Activated naive CD8-positive, alpha-beta T cell (primary cell): Measurements from ENCODE around the gene NELFCD.
A peak's percentile ranks its signal among the peaks of the same experiment; 100 is the strongest.
"Not testable (repeated sequence)": the region's sequence is repeated elsewhere in the genome, so short reads cannot be mapped to it uniquely, and the experiment has no call there.

Experiments
- H3K27ac Mint-ChIP-seq: one replicate; pipeline ENCODE4 v1.8.0; 2021; ENCODE audit warnings: mixed read lengths
- H3K27me3 Mint-ChIP-seq: one replicate; pipeline ENCODE4 v1.8.0; 2021; ENCODE audit warnings: mixed read lengths
- H3K36me3 Mint-ChIP-seq: one replicate; pipeline ENCODE4 v1.8.0; 2021; ENCODE audit warnings: mixed read lengths
- H3K4me1 Mint-ChIP-seq: one replicate; pipeline ENCODE4 v1.8.0; 2021; ENCODE audit warnings: low read depth, mixed read lengths
- H3K4me3 Mint-ChIP-seq: one replicate; pipeline ENCODE4 v1.8.0; 2021; ENCODE audit warnings: mild to moderate bottlenecking, mixed read lengths
- H3K9me3 Mint-ChIP-seq: one replicate; pipeline ENCODE4 v1.8.0; 2021; ENCODE audit warnings: low read depth, mixed read lengths

The NELFCD gene

DNA sequence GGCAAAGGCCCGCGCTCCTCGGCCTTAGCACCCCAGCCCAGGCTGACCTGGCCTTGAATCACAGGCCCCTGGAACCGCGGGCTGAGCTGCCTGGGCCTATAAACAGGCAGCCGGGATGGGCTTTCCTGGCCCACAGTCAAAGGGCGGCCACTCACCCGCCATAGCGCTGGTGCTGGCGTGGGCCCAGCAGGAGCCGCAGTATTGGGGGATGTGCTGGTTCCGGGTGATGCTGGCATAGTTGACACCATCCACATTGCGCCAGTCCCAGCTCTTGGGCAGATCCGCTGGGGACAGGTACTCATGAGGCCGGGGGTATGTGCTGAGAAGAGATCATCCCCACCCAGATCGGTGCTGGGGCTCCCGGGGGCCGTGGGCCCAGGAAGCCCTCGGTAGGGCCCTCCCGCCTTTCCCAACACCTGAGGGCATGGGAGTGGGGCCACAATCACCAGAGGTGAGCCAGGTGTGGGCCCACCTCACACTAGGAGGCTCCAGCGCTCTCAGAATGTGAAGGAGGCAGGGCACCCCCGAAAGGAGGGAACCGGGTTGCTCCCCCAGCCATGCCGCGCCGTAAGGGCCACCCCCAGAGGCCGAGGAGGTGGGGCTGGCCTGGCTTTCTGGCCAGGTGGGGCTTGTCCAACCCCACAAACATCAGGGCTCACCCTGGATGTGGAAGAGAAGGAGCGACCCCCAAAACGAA is 25.3 kb downstream of the NELFCD start:
- peak overlapping the region; percentile 66 for H3K27ac Mint-ChIP-seq

DNA sequence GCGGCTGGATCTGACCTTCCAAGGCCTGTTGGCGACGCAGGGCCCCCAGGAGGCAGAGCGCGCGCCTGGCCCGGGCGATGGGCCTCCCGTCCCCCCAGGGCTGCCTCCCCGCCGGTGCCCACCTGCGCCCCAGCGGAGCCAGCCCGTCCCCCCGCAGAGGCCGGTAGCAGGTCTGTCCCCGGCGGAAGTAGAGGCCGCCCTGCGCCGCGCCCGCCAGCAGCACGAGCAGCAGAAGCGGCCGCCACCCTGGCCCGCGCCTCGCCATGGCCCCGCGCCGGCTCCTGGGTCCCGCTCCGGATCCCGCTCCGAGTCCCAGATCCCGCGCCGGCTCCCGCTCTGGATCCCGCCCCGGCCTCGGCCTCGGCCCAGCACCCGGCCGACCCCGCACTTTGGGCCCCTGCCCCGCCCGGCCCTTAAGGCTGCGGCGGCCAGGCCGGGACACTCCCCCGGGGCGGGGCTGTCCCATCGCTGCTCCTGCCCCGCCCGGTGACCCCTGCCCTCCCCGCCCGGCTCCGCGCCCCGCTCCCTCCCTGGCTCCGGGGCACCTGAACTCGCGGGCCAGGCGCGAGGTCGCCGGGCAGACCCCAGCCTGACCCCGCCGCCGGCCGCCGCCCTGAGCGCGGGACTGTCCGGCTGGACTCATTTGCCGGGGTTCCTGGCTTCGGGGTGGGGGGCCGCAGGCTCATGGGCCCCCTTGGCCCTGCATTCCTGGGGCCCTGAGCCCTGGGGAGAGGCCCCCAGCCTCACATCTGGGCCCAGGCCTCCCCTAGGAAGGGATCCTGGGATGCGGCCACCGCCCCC is 26.0 kb downstream of the NELFCD start, which contains the start of gene CTSZ:
Gene CTSZ, minus strand, starts transcription at position 391 of the 801 bp plus-strand sequence. Its CDS starts 126 bp downstream, at position 265.
- peak within 1 kb of the TSS; percentile 66 for H3K27ac Mint-ChIP-seq
- H3K9me3 Mint-ChIP-seq, result no peaks in the 10 kb centered on the region
- peaks cover 42% of the 10 kb centered on the region for H3K4me1 Mint-ChIP-seq
- H3K27me3 Mint-ChIP-seq, result no peaks in the 10 kb centered on the region
- no peaks in the 10 kb centered on the region for H3K36me3 Mint-ChIP-seq
- peak within 1 kb of the TSS; percentile 81 for H3K4me3 Mint-ChIP-seq

More for the DNA sequence above, 25.3 kb downstream of the NELFCD start:
- Mint-ChIP-seq H3K4me3 (peak overlapping the region; percentile 74), H3K9me3 (no peaks in the 10 kb centered on the region), H3K4me1 (peaks cover 37% of the 10 kb centered on the region), H3K36me3 (no peaks in the 10 kb centered on the region), H3K27me3 (no peaks in the 10 kb centered on the region)

DNA sequence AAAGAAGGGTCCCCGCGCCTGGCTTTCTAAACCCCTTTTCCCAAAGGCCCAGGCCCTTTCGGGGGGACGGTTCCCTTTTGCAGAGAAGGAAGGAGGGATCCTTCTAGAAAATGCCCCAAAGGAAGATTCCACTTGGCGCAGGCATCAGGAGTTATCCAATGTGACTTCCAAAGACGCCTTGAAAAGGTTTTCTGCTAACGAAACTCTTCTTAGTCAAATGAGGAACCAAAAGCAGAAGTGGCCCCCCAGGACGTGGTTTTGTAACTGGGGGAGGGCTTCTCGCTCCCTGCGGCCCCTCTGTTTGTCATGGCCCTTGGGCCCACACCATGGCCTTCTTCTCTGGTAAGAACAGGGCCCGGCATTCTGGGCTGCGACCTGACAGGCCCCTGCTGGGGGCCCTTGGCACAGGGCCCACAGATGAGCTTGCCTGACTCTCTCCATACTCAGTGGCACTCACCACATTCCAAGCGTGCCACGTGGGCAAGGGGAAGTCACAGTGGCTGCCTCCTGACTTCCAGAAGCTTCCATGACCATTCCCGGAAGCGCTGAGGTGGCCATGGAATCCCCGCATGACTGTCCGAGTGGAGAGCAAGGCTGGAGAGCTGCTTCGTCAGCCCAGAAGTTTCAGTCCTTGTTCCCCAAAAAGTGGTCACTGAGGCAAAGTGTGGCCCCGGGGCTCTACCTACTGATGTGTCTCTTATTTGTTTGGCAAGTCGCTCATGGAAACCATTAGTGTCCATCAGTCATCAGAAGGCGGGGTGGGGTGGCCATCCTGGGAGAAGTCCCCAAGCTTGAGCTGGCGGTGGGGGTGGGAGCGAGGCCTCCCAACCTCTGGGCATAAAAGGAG is 26.8 kb downstream of the NELFCD start:
- Mint-ChIP-seq H3K27ac (no peak overlapping the region), H3K9me3 (no peaks in the 10 kb centered on the region), H3K4me1 (peaks cover 41% of the 10 kb centered on the region), H3K27me3 (no peaks in the 10 kb centered on the region), H3K4me3 (peak overlapping the region; percentile 81), H3K36me3 (no peaks in the 10 kb centered on the region)

DNA sequence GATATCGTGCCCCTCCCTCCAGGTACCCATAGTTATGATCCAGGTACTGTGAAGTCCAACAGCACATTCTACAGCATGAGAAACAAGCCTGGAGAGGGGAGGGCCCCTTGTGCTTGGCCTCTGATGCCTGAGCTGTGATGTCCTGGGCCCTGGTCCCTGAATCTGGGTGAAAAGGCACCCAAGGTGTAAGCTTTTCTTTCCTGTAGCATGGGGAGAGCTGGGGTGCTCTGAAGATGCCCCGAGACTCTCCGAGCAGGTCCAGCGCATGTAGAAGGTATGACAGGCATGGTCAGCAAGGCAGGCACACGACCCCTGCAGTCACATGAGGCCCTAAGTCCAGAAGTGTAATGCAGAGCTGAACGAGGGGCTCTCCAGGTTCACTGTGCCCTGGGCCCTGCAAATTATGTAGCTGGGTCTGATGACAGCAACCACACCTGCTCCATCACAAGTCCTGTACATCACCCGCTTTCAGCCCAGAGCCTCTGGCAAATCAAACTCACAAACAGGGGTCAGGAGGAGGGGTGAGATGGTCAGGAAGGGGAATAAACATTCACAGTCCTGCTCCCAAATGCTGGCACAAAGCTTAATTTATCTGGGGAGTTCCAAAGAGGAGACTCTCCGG is 27.8 kb downstream of the NELFCD start:
- H3K27me3 Mint-ChIP-seq, result no peaks in the 10 kb centered on the region
- no peaks in the 10 kb centered on the region for H3K36me3 Mint-ChIP-seq
- no peak overlapping the region for H3K4me3 Mint-ChIP-seq
- H3K9me3 Mint-ChIP-seq, result no peaks in the 10 kb centered on the region
- peaks cover 43% of the 10 kb centered on the region for H3K4me1 Mint-ChIP-seq
- H3K27ac Mint-ChIP-seq, result no peak overlapping the region

DNA sequence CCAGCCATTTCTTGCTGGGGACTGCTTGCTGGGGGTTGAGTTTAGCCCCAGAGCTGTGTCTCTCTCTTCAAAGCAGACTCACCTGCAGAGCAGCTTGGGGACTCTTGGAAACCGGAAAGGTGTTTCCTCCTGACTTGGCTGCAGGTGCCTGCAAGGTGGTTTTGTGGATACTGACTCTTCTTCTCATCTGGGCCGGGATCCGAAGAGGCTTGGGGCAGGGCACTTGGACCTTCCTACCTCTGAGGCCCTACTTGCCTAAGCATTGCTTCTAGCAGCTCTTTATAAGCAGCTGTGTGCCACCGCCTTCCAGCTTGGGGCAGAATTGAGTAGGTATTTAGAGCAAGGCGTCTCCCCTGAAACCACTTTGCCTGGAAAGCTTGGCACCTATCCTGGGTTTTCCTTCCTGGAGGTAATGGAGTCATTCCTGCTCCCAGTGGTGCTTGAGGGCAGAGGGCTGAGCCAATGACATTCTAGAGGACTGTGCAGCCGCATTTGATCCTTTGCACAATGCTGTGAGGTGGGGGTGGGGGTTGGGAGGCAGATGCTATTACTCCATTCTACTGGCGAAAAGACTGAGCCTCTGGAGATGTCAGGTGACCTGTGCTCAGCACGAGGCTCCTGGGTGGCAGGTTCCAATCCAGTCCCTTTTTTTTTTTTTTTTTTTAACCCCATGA is 29.4 kb downstream of the NELFCD start:
- H3K27ac Mint-ChIP-seq, result no peak overlapping the region
- H3K9me3 Mint-ChIP-seq, result no peaks in the 10 kb centered on the region
- H3K27me3 Mint-ChIP-seq, result no peaks in the 10 kb centered on the region
- H3K4me3 Mint-ChIP-seq, result no peak overlapping the region
- H3K4me1 Mint-ChIP-seq, result peaks cover 38% of the 10 kb centered on the region
- no peaks in the 10 kb centered on the region for H3K36me3 Mint-ChIP-seq

DNA sequence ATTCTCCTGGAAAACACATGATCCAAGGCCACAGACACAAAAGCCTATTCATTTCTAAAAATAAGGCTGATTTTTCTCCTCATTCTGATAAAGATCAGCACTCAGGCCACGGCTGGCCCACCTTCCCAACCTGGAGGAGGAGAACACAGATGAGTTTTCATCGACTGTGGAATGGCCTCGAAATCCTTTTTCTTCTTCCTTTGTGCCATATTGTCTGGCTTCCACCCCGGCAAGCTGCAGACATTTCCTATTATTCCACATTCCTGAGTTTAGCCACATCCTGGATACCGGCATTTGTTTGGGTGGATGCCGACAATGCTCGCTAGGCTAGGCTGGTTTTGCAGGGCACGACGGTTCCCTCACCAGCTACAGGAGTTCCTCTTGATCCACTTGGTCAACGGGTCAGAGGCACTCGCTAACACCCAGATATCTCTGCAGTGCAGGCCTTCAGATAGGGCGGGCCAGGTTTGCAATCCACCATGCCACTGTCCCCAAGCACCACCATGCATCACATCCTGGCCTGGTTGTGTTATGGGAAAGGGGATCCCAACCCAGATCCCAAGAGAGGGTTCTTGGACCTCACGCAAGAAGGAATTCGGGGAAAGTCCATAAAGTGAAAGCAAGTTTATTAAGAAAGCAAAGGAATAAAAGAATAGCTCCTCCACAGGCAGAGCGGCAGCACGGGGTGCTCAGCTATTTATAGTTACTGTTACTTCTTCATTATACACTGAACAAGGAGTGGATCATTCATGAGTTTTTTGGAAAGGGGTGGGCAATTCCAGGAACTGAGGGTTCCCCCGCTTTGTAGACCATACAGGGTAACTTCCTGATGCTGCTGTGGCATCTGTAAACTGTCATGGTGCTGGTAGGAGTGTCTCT is 30.2 kb downstream of the NELFCD start:
- Mint-ChIP-seq H3K4me1 (peaks cover 34% of the 10 kb centered on the region), H3K36me3 (no peaks in the 10 kb centered on the region), H3K27me3 (no peaks in the 10 kb centered on the region), H3K27ac (no peak overlapping the region), H3K4me3 (no peak overlapping the region), H3K9me3 (no peaks in the 10 kb centered on the region)

DNA sequence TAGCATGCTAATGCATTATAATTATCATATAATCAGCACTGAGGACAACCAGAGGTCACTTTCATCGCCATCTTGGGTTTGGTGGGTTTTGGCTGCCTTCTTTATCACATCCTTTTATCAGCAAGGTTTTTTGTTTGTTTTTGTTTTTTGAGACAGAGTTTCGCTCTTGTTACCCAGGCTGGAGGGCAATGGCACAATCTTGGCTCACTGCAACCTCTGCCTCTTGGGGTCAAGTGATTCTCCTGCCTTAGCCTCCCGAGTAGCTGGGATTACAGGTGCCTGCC is 30.8 kb downstream of the NELFCD start:
- not testable (repeated sequence) for H3K36me3 Mint-ChIP-seq, H3K27me3 Mint-ChIP-seq, H3K4me3 Mint-ChIP-seq, H3K9me3 Mint-ChIP-seq, H3K27ac Mint-ChIP-seq
- peaks cover 40% of the 10 kb centered on the region for H3K4me1 Mint-ChIP-seq

DNA sequence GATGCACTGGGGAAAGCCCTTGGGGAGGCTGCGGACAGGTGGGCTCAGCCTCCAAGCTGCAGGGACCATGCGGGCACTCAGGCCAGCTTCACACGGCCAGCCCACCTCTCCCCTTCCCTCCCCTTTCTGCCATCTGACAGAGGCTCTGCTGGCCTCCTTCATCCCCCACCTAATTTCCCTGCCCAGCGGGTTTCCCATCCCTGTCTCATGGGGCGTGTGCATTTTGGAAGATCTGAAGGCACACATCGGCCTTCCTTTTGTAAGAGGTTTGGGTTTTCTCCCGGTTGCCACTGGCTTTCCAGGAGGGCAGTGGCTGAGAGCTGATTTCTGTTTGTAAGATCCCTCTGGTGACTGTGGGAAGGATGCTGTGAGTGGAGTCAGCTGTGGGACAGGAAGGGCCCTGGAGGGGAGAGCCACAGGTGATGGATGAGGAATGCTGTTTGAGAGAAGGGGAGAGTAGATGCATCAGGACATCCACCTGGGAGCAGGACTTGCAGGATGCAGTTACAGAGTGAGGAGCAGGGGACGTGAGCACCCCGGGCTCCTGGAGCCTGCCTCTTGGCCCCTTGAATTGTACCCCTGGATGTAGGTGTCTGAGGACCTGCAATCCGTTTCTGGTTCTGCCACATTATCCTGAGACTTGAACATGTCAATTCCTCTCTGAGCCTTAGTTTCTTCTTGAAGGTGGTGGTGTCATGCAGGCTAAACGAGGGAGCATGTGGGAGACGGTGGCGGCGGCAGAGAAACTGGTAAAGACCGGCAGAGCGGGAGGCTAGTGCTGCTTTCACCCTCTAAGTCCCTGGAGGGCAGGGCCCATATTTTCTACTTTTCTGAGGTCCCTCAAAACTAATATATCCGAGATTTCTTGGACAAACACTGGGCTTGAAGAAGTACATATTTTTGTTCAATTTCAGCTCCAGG is 32.2 kb downstream of the NELFCD start:
- Mint-ChIP-seq H3K36me3 (no peaks in the 10 kb centered on the region), H3K27me3 (no peaks in the 10 kb centered on the region), H3K27ac (no peak overlapping the region), H3K4me3 (no peak overlapping the region), H3K4me1 (peaks cover 47% of the 10 kb centered on the region), H3K9me3 (no peaks in the 10 kb centered on the region)

DNA sequence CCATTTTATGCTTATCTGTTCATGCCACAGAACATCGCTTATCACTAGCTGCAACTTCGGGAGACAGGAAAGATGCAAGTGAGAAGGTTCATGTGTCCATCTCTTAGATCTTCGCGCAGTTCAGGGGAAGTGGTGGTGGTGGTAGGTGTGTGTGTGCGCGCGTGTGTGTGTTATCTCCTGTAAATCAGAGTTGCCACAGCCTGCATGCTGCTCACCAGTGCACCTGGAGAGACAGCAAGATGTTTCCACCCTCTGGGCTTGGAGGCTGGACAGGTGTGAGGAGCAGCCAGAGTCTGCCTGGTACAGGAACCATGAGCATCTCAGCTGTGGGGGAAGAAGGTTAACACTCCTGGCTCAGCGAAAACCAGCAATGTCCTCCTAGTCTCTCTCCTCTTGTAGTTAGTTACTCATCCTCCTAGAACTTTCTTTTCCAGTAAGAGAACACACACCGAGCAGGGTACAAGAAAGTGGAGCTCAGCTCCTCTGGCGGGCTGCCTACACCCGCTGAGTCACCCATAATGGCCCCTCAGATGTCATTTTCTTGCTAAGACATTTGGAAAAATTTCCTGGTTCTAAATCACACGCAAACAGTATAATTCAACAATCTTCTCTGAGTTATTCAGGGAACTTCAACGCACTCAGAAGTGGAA is 33.0 kb downstream of the NELFCD start:
- H3K4me3 Mint-ChIP-seq, result peak overlapping the region; percentile 32
- H3K36me3 Mint-ChIP-seq, result no peaks in the 10 kb centered on the region
- no peak overlapping the region for H3K27ac Mint-ChIP-seq
- H3K9me3 Mint-ChIP-seq, result no peaks in the 10 kb centered on the region
- H3K4me1 Mint-ChIP-seq, result peaks cover 47% of the 10 kb centered on the region
- H3K27me3 Mint-ChIP-seq, result no peaks in the 10 kb centered on the region

DNA sequence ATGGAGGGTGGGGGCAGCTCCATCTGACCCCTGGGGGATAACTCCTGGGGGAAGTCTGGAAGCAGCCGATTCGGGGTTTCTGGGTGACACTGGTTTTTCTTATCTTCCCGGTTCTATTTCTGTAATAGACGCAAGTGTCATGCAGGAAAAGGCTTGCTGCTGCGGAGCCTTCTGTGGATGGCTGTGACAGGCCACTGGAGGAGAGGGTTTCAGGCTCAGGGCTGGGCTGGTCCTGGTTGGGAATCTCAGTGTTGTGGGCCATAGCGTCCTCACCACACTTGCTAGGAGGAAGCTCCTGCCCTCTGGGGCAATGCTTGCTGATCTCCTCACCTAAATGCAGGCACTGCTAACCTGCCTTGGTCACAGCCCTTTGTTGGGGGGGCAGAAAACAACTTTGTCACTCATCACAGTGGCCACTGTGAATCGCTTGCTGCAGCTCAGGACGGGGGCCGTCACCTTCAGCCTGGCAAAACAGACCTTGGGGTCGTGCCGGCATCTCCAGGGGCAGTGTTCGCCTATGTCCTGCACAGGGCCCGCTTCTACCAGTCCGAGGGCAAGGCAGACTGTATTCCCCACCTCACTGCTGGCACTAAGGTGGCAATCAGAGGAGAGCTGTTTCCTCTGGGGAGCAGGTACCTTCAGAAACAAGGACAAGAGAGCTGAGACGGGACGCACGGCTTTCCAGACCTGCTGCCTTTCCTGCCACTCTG is 33.8 kb downstream of the NELFCD start:
- H3K36me3 Mint-ChIP-seq, result no peaks in the 10 kb centered on the region
- H3K4me3 Mint-ChIP-seq, result no peak overlapping the region
- peaks cover 47% of the 10 kb centered on the region for H3K4me1 Mint-ChIP-seq
- H3K27ac Mint-ChIP-seq, result no peak overlapping the region
- no peaks in the 10 kb centered on the region for H3K27me3 Mint-ChIP-seq
- H3K9me3 Mint-ChIP-seq, result no peaks in the 10 kb centered on the region

DNA sequence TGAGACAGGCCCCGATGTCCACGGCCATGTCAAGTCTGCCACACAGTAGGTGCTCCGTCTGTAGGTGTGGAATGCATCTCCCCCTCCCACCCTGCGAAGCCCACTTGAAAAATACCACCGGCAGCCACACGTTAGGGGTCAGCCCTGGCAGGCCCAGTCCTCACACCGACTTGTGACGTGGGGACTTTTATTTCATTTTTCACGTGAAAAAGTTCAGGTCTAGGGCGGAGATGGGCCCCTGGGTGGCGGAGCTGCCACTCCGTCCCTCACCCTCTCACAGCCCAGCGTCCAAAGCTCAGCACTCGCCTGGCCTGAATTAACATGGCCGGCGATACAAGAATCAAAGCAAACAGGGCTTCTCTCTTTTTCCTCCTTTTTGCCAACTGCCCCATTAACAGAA is 34.4 kb downstream of the NELFCD start:
- no peak overlapping the region for H3K4me3 Mint-ChIP-seq
- peaks cover 47% of the 10 kb centered on the region for H3K4me1 Mint-ChIP-seq

More for the DNA sequence above, 34.4 kb downstream of the NELFCD start:
- no peaks in the 10 kb centered on the region for H3K27me3 Mint-ChIP-seq
- H3K36me3 Mint-ChIP-seq, result no peaks in the 10 kb centered on the region
- no peak overlapping the region for H3K27ac Mint-ChIP-seq
- no peaks in the 10 kb centered on the region for H3K9me3 Mint-ChIP-seq
